Ovary (tissue), 9 donors: ENCODE data around the gene NT5DC3. TPM values are rescaled to one million over a fixed set of nuclear protein-coding genes. Genes with fewer than 3 reads are reported as not detected.

Experiments used
- DNase-seq, 5 donors: peaks; one replicate each; pipeline ENCODE4 v3.0.0-alpha.2; 2019 to 2020
- H3K27ac ChIP-seq, 2 donors: fragments of 200-600 bp; one replicate each; pipeline versions ENCODE4 v1.5.1 to v1.8.0; 2019 to 2022
- H3K27me3 ChIP-seq: fragments of 200-600 bp; one replicate; pipeline ENCODE4 v1.8.0; 2022
- H3K36me3 ChIP-seq: fragments of 200-600 bp; sonication (generic); one replicate; pipeline ENCODE4 v1.5.1; 2019
- H3K4me1 ChIP-seq: one replicate; pipeline ENCODE4 v1.8.1; 2013; ENCODE audit warnings: mild to moderate bottlenecking, moderate library complexity; ENCODE audit not compliant: insufficient read depth
- H3K4me3 ChIP-seq: fragments of 200-600 bp; sonication (generic); one replicate; pipeline ENCODE4 v1.5.1; 2017
- H3K9me3 ChIP-seq, 2 donors: fragments of 200-600 bp in 1 of 2; sonication (generic) in 1 of 2; one replicate each; pipeline versions ENCODE4 v1.5.1 to v1.8.1; 2013 to 2019; ENCODE audit warnings: mild to moderate bottlenecking in 1 of 2, moderate library complexity in 1 of 2
- CTCF ChIP-seq, 3 donors: fragments of 450-650 bp in 2 of 3; fragments of 200-600 bp in 1 of 3; IDR thresholded peaks; one replicate each; pipeline versions ENCODE4 v1.5.1 to v1.8.0; 2016 to 2022; ENCODE audit warnings: antibody characterized with exemption in 3 of 3, mild to moderate bottlenecking in 1 of 3
- EP300 ChIP-seq: sonication (generic); formaldehyde crosslinking; IDR thresholded peaks from one replicate; pipeline ENCODE4 v1.6.1; 2017; ENCODE audit warnings: antibody characterized with exemption
- POLR2A ChIP-seq: fragments of 450-650 bp; IDR thresholded peaks from one replicate; pipeline ENCODE4 v1.6.1; 2017; ENCODE audit warnings: antibody characterized with exemption, mild to moderate bottlenecking, moderate library complexity
- WGBS, 3 donors: extraction: QIAGEN DNeasy Blood & Tissue Kit in 1 of 3; methylation state at CpG; one replicate each; pipeline versions ENCODE4 v1.1.5 to v1.1.7; 2013 to 2017; 5-methylcytosine and 5-hydroxymethylcytosine counted together
- intact Hi-C, 4 donors: fragments of 100-400 bp; cut with DNase I; formaldehyde crosslinking; loops; one replicate each; pipeline versions ENCODE4 v1.11.0 to v1.15.1; 2022 to 2023
- polyA plus RNA-seq, 2 donors: library from polyadenylated mRNA; stranded (reverse); fragments of 200-250 nt in 1 of 2; fragments of 350-450 nt in 1 of 2; fragmentation: Illumina TruSeq in 1 of 2; extraction: RNeasy Lipid Tissue Mini Kit (QIAGEN cat#74804) in 1 of 2; gene quantifications; one replicate each; pipeline ENCODE4 v1.2.3, GENCODE V29; 2013 to 2014
- total RNA-seq, 7 donors: library from RNA; depleted of rRNA in 2 of 7; stranded (reverse); fragments of >200 nt in 2 of 7; fragmentation: NEBNext Ultra II Directional in 3 of 7; extraction: Animal tissue kit (Norgen Biotek cat#: 25700) in 3 of 7; gene quantifications; one replicate each; pipeline versions ENCODE4 v1.1.0 to v1.2.4, GENCODE V29; 2016 to 2023
- donor health status: DM: no; HTN: no; CAD: no; lungs with moderate emphysema.
- donor health status: DM: no; HTN: no; CAD: no.
- donor health status: Bipolar disorder and iron deficiency.
- donor health status: DM: yes; HTN: yes; CAD: no.
- donor health status: DM: no; HTN: no; CAD: no.
- donor health status: DM: yes; HTN: yes; CAD: no.

Gene NT5DC3
- total and polyA plus RNA-seq, 9 donors, result 1.8 to 9.3 (median 7.1) TPM

DNA sequence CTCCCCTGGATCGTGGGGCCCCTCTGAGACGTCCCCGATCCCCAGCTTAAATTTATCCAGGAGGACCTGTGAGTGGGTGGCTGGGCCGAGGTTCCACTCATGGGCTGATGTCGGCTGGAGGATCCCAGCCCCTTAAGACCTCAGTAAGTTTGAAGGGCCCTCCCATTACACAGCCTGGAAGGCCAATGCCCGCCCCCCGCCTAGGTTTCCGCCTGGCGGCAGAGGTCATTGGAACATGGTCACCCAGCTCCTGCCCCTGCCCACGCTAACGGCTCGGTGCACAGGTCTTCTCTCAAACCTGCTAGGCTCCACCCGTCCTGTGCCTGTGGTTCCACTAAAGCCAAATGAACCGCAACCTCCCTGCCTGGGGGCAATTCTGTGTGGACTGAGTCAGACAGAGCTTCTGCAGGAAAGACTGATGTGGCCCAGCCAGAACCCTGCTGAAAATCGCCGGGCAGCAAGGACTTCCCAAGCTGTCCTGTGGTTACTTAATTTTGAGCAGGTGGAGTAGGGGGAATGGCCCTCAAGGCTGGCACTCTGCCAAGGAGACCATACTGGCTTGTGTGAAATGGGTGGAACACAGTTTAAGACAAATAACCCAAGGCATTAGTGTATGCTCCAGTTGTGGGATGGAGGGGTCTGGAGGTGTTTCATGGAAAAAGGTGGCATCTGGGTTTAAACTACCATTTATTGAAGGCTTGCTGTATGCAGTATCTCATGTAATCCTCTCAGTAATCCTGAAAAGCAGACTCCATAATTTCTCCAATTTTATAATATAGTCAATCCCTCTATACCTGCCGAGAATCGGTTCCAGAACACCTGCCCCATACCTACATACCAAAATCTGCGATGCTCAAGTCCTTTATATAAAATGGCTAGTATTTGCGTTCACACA lies 903 bp upstream of the NT5DC3 start:
- 39 to 45% (median 45%) methylated on average over 20 of the region's 20 CpGs for WGBS, 3 donors
- no peaks in the 10 kb centered on the region for H3K9me3 ChIP-seq
- no peak for TF ChIP-seq CTCF (IDR thresholded peaks at IDR 0.05)
- TF ChIP-seq EP300, result no peak
- no peak for TF ChIP-seq POLR2A
- peak; percentile 30 to 59 (median 44) for DNase-seq
- H3K4me3 ChIP-seq, result peak overlapping the region; percentile 87
- H3K27ac ChIP-seq, result peak overlapping the region; percentile 9 to 17
- intact Hi-C loops, result no loop called here
- H3K36me3 ChIP-seq, result no peaks in the 10 kb centered on the region
- peaks cover 1% of the 10 kb centered on the region for H3K4me1 ChIP-seq
- H3K27me3 ChIP-seq, result no peaks in the 10 kb centered on the region

DNA sequence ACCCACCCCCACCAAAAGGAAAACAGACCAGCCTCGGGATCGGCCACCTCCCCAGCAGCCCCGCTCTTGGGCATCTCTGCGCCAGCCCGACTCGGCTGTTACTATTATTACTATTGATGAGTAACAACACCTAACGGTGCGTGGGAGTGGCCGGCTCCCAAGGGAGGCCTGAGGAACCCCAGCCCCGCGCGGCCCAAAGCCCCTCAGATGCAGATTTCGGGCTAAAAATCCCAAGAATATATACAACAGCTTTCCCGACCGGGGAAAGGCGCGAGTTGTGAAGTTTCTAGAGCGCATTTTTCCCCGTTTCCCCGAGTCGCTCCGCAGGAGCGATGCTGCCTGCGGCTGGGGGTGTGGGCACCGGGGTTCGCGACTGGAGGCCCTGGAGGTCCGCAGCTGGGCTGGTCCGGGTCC lies 565 bp downstream of the NT5DC3 start:
- WGBS, 3 donors, result 0 to 1% (median 1%) methylated on average over 29 of the region's 29 CpGs
- no peak for TF ChIP-seq POLR2A
- TF ChIP-seq EP300, result no peak
- TF ChIP-seq CTCF (IDR thresholded peaks at IDR 0.05), result no peak
- intact Hi-C loops, result no loop called here
- Histone ChIP-seq H3K4me1 (peaks cover 1% of the 10 kb centered on the region), H3K36me3 (no peaks in the 10 kb centered on the region), H3K9me3 (no peaks in the 10 kb centered on the region), H3K27me3 (no peaks in the 10 kb centered on the region), H3K4me3 (peak overlapping the region; percentile 87), H3K27ac (peak overlapping the region in 1 of 2 donors; percentile 17)
- peak; percentile 30 to 64 (median 46) for DNase-seq

GRCh38 chr12:103839609-103840461 lies 1.2 kb downstream of the NT5DC3 start:
- no peaks in the 10 kb centered on the region for H3K9me3 ChIP-seq
- TF ChIP-seq EP300 (no peak), POLR2A (no peak), CTCF (IDR thresholded peaks at IDR 0.05) (no peak)
- DNase-seq, result no peak
- no peaks in the 10 kb centered on the region for H3K27me3 ChIP-seq
- intact Hi-C loops, result no loop called here
- no peak overlapping the region for H3K27ac ChIP-seq
- H3K4me1 ChIP-seq, result peaks cover 1% of the 10 kb centered on the region
- WGBS, 3 donors, result 64 to 65% (median 64%) methylated on average over 14 of the region's 14 CpGs
- peak overlapping the region; percentile 87 for H3K4me3 ChIP-seq
- H3K36me3 ChIP-seq, result no peaks in the 10 kb centered on the region

GRCh38 chr12:103839103-103839502 lies 1.9 kb downstream of the NT5DC3 start:
- Histone ChIP-seq H3K4me3 (peak overlapping the region; percentile 87), H3K9me3 (no peaks in the 10 kb centered on the region), H3K27ac (no peak overlapping the region), H3K36me3 (no peaks in the 10 kb centered on the region), H3K27me3 (no peaks in the 10 kb centered on the region), H3K4me1 (peaks cover 1% of the 10 kb centered on the region)
- intact Hi-C loops, result no loop called here
- no peak for DNase-seq
- TF ChIP-seq CTCF (IDR thresholded peaks at IDR 0.05) (no peak), EP300 (no peak), POLR2A (no peak)
- 78 to 87% (median 80%) methylated on average over 4 of the region's 4 CpGs for WGBS, 3 donors
